K562 (cell line): ENCODE measurements around the gene FRMD1. TPM values are rescaled to one million over a fixed set of nuclear protein-coding genes. Genes with fewer than 3 reads are reported as not detected.
A peak's percentile ranks its signal among the peaks of the same experiment; 100 is the strongest.

Experiments
- ATAC-seq: fragments of 200-7000 bp; cut with Tn5 transposase; 3 replicates; pipeline ENCODE4 v1.9.1; 2020; ENCODE audit warnings: moderate library complexity
- BruUV-seq: library from RNA; stranded (reverse); fragments of 400-500 nt; replicated peaks from 2 replicates; lab custom pipeline; 2021; lab: Mats Ljungman, UMichigan
- CTCF ChIA-PET: fragments of 300-600 bp; formaldehyde crosslinking; extraction: SDS; loops from one replicate; lab custom pipeline; 2021; ENCODE audit warnings: low intra/inter-chr PET ratio; lab: Yijun Ruan, JAX
- POLR2A ChIA-PET: fragments of 300-600, 350-650 bp; sonication (Branson Sonifier 250); formaldehyde crosslinking; extraction: SDS; loops from one replicate; lab custom pipeline; 2021; ENCODE audit warnings: antibody characterized with exemption, inconsistent platforms; lab: Yijun Ruan, JAX
- DNase-seq, 4 experiments: peaks; one replicate each; pipeline versions ENCODE4 v3.0.0 to v3.0.0-alpha.2; 2011 to 2018; ENCODE audit warnings: low spot score in 3 of 4, mixed read lengths in 3 of 4; ENCODE audit errors: extremely low read depth in 1 of 4
- FAIRE-seq: peaks from 2 replicates; lab custom pipeline; 2011; peaks lifted over from hg19 to GRCh38; lab: Jason Lieb, UNC
- H2AFZ ChIP-seq: 2 replicates; pipeline ENCODE4 v1.6.0; 2011; ENCODE audit warnings: low read depth, low read length, control low read depth, inconsistent platforms
- H3K27ac ChIP-seq: fragments of 200-600 bp; 3 replicates; pipeline ENCODE4 v1.8.0; 2011; ENCODE audit warnings: low read depth, mild to moderate bottlenecking, control low read depth, inconsistent platforms, low read length, moderate library complexity, mixed read lengths; ENCODE audit errors: extremely low read depth
- H3K27me3 ChIP-seq, 2 experiments: fragments of 300-600 bp in 1 of 2; 2 replicates in 1 of 2; 3 replicates in 1 of 2; pipeline versions ENCODE4 v1.6.0 to v1.8.0; 2011; ENCODE audit warnings: inconsistent platforms in 2 of 2, low read length in 2 of 2, mild to moderate bottlenecking in 1 of 2, mixed read lengths in 1 of 2, moderate library complexity in 1 of 2; ENCODE audit not compliant: control insufficient read depth in 2 of 2, insufficient read depth in 2 of 2
- H3K36me3 ChIP-seq: fragments of 300-600 bp; 3 replicates; pipeline ENCODE4 v1.8.0; 2011; ENCODE audit warnings: mild to moderate bottlenecking, low read length, inconsistent platforms; ENCODE audit not compliant: control insufficient read depth, insufficient read depth
- H3K4me1 ChIP-seq, 2 experiments: fragments of 200-600 bp in 1 of 2; replicated peaks in 1 of 2; 2 replicates in 1 of 2; 3 replicates in 1 of 2; pipeline versions ENCODE4 v1.5.1 to v1.8.0; 2011; ENCODE audit warnings: inconsistent platforms in 2 of 2, low read length in 2 of 2, mild to moderate bottlenecking in 1 of 2, mixed read lengths in 1 of 2, moderate library complexity in 1 of 2; ENCODE audit not compliant: control insufficient read depth in 2 of 2, insufficient read depth in 2 of 2
- H3K4me2 ChIP-seq: 2 replicates; pipeline ENCODE4 v1.6.1; 2011; ENCODE audit warnings: low read length, control low read depth, inconsistent platforms, mixed read lengths; ENCODE audit not compliant: insufficient read depth
- H3K4me3 ChIP-seq: fragments of 200-600 bp; sonication (generic), shearing (Covaris generic); 2 replicates; pipeline ENCODE4 v1.5.1; 2016; ENCODE audit warnings: control low read depth, inconsistent platforms
- H3K79me2 ChIP-seq: fragments of 200-600 bp; 3 replicates; pipeline ENCODE4 v1.8.0; 2011; ENCODE audit warnings: low read length, inconsistent platforms; ENCODE audit not compliant: control insufficient read depth, insufficient read depth
- H3K9ac ChIP-seq, 2 experiments: 2 replicates each; pipeline versions ENCODE4 v1.6.0 to v1.6.1; 2011; ENCODE audit warnings: low read depth in 2 of 2, low read length in 2 of 2, control low read depth in 1 of 2, inconsistent platforms in 1 of 2, mild to moderate bottlenecking in 1 of 2, mixed read lengths in 1 of 2; ENCODE audit not compliant: insufficient read depth in 1 of 2
- H3K9me1 ChIP-seq: one replicate; pipeline ENCODE4 v1.6.0; 2011; ENCODE audit warnings: inconsistent platforms, mild to moderate bottlenecking, low read length, moderate library complexity; ENCODE audit not compliant: control insufficient read depth, insufficient read depth
- H3K9me3 ChIP-seq: replicated peaks from 2 replicates; pipeline ENCODE4 v1.5.1; 2011; ENCODE audit warnings: low read depth, low read length, inconsistent platforms; ENCODE audit not compliant: control insufficient read depth, insufficient read depth
- H4K20me1 ChIP-seq: replicated peaks from 2 replicates; pipeline ENCODE4 v1.6.1; 2011; ENCODE audit warnings: low read length, inconsistent platforms, mixed read lengths; ENCODE audit not compliant: control insufficient read depth, insufficient read depth
- BRD4 ChIP-seq: fragments of 200-600 bp; sonication (generic); IDR thresholded peaks from 2 replicates; pipeline ENCODE4 v1.6.1; 2017; ENCODE audit warnings: inconsistent platforms
- CTCF ChIP-seq, 3 experiments: IDR thresholded peaks in 2 of 3; conservative IDR thresholded peaks in 1 of 3; 2 replicates each; pipeline ENCODE4 v1.5.1; 2011 to 2012; ENCODE audit warnings: low read length in 3 of 3, mild to moderate bottlenecking in 3 of 3, control low read depth in 2 of 3, improper control_type of control experiment in 1 of 3, inconsistent platforms in 1 of 3, low read depth in 1 of 3, mixed read lengths in 1 of 3, moderate library complexity in 1 of 3; ENCODE audit not compliant: insufficient read depth in 2 of 3
- MYBL2 ChIP-seq, 2 experiments: fragments of 450-650 bp in 1 of 2; sonication (generic) in 1 of 2; formaldehyde crosslinking in 1 of 2; IDR thresholded peaks; 2 replicates each; pipeline versions ENCODE4 v1.6.1 to v1.8.1; 2017 to 2022; ENCODE audit warnings: borderline replicate concordance in 1 of 2, inconsistent platforms in 1 of 2, low read depth in 1 of 2, mild to moderate bottlenecking in 1 of 2, missing genetic modification reagents in 1 of 2, moderate library complexity in 1 of 2
- POLR2AphosphoS5 ChIP-seq: IDR thresholded peaks from 2 replicates; pipeline ENCODE4 v1.6.1; 2011; ENCODE audit warnings: mild to moderate bottlenecking, low read depth, low read length, moderate library complexity; ENCODE audit not compliant: control insufficient read depth, insufficient read depth
- RAD21 ChIP-seq, 2 experiments: fragments of 250-450 bp in 1 of 2; fragments of 450-650 bp in 1 of 2; sonication (Bioruptor Pico) in 1 of 2; formaldehyde crosslinking in 1 of 2; IDR thresholded peaks in 1 of 2; conservative IDR thresholded peaks in 1 of 2; 2 replicates each; pipeline versions ENCODE4 v1.4.0 to v1.8.0; 2020 to 2022; ENCODE audit warnings: mild to moderate bottlenecking in 2 of 2, moderate library complexity in 1 of 2
- SMC3 ChIP-seq: conservative IDR thresholded peaks from 2 replicates; pipeline ENCODE4 v1.6.1; 2011; ENCODE audit warnings: low read depth, low read length, improper control_type of control experiment; ENCODE audit not compliant: insufficient read depth
- THAP12 ChIP-seq: fragments of 250-450 bp; sonication (Bioruptor Pico); IDR thresholded peaks from 2 replicates; pipeline ENCODE4 v1.9.0; 2021; ENCODE audit warnings: mild to moderate bottlenecking, inconsistent platforms
- ZNF232 ChIP-seq: sonication (generic); formaldehyde crosslinking; IDR thresholded peaks from 2 replicates; pipeline ENCODE4 v1.8.0; 2022; ENCODE audit warnings: mild to moderate bottlenecking, missing genetic modification reagents
- WGBS: fragments of 100-300 bp; shearing (Covaris generic); methylation state at CpG from one replicate; pipeline ENCODE4 v1.1.6; 2016; ENCODE audit warnings: low coverage, mixed read lengths; ENCODE audit not compliant: insufficient coverage; ENCODE audit errors: missing lambda C conversion rate; 5-methylcytosine and 5-hydroxymethylcytosine counted together
- in situ Hi-C: fragments of 300-500 bp; cut with MboI; formaldehyde crosslinking; loops from 4 replicates; pipeline ENCODE4 v1.15.0; 2018; ENCODE audit warnings: inconsistent platforms, mixed read lengths
- intact Hi-C: fragments of 100-400 bp; cut with micrococcal nuclease; formaldehyde crosslinking; loops from 2 replicates; pipeline ENCODE4 v1.14.2; 2022
- polyA plus RNA-seq, 8 experiments: library from polyadenylated mRNA; depleted of rRNA in 4 of 8; stranded (reverse) in 5 of 8; unstranded in 3 of 8; fragments of >200 nt; fragmentation: Nextera tagmentation in 2 of 8; fragmentation: Illumina TruSeq in 1 of 8; extraction: Ambion mirVana in 2 of 8; extraction: Trizol in 1 of 8; gene quantifications; 2 replicates each; pipeline versions ENCODE4 v1.2.1 to v1.2.3, GENCODE V29; 2011 to 2014; ENCODE audit warnings: inconsistent platforms in 1 of 8, missing spikeins in 1 of 8
- total RNA-seq, 7 experiments: library from RNA; depleted of rRNA in 6 of 7; stranded (reverse); fragments of >200 nt in 6 of 7; fragmentation: Illumina TruSeq in 2 of 7; extraction: Trizol in 2 of 7; gene quantifications; 2 replicates each; pipeline versions ENCODE4 v1.2.1 to v1.2.3, GENCODE V29; 2011 to 2021; ENCODE audit warnings: low replicate concordance in 1 of 7

Gene FRMD1
- total and polyA plus RNA-seq, 9 of the 15 experiments (the other 6 are each of a cell fraction or from before 2014, with no cell fraction given), result 0.01 to 0.04 (median 0.01) TPM; not detected in 6

- Histone ChIP-seq H3K27me3 (peaks cover 53 to 90% of the 10 kb centered on the region in 2 experiments), H3K27ac (no peak overlapping the region), H3K79me2 (no peaks in the 10 kb centered on the region), H3K9me1 (no peaks in the 10 kb centered on the region), H3K9me3 (no peaks in the 10 kb centered on the region), H3K4me3 (no peak overlapping the region), H3K36me3 (no peaks in the 10 kb centered on the region), H3K4me1 (peaks cover 0 to 33% of the 10 kb centered on the region in 2 experiments; a peak in 1 of 5 replicates), H2AFZ (no peak overlapping the region), H3K4me2 (no peak overlapping the region), H4K20me1 (peaks cover 13% of the 10 kb centered on the region; the same call in 1 of the 2 replicates), H3K9ac (no peak overlapping the region; a peak in 1 of 4 replicates)
- peak; percentile 84 for ATAC-seq
- DNase-seq, result peak in 2 of 4 experiments; percentile 35 to 37
- 16% methylated on average over 18 of the region's 19 CpGs for WGBS
- POLR2A ChIA-PET, result interaction anchor here (0.6 to 1.3 kb wide), 3 partner anchors 13 to 293 kb away, joined by 3 to 4 read pairs (median 4); no protein-coding TSS in a partner anchor
- TF ChIP-seq MYBL2 (IDR thresholded peaks at IDR 0.05; ENCODE audit: low read depth) (no peak), MYBL2 (CRISPR knock-in tag; IDR thresholded peaks at IDR 0.05; ENCODE audit: borderline replicate concordance) (no peak), POLR2AphosphoS5 (no peak), CTCF (IDR thresholded peaks at IDR 0.05 in 2 of 3, conservative IDR thresholded peaks at IDR 0.05 in 1 of 3; ENCODE audit: insufficient read depth in 2 of 3, low read depth in 1 of 3, low read length in 3 of 3) (peak; percentile 25 to 50 (median 34); a peak in 4 of 6 replicates), BRD4 (no peak), SMC3 (0 out of 2 replicates have a peak, but pooled peaks have one; percentile 8), ZNF232 (no peak), THAP12 (no peak), RAD21 (CRISPR knock-in tag; conservative IDR thresholded peaks at IDR 0.05 in 1 of 2, IDR thresholded peaks at IDR 0.05 in 1 of 2) (peak in 1 of 2 experiments; percentile 31; a peak in 1 of 4 replicates)
- FAIRE-seq, result no peak
- in situ Hi-C loops (no loop called here), intact Hi-C loops (no loop called here)
- CTCF ChIA-PET, result no interaction called here
- BruUV-seq, result no TSS peak
These were observed 33.8 kb downstream of the FRMD1 start for GRCh38 chr6:168045141-168045691.
